H9 (cell line): ENCODE measurements around the gene FAM237B. TPM values are rescaled to one million over a fixed set of nuclear protein-coding genes. Genes with fewer than 3 reads are reported as not detected.

Experiments
- DNase-seq: peaks from one replicate; pipeline ENCODE4 v3.0.0-alpha.2; 2017
- H2AFZ ChIP-seq: one replicate; pipeline ENCODE4 v1.6.1; 2013; ENCODE audit warnings: mild to moderate bottlenecking, low read length, control low read depth, moderate library complexity
- H2AK5ac ChIP-seq: 2 replicates; pipeline ENCODE4 v1.6.1; 2013; ENCODE audit warnings: low read length, control low read depth, mixed read lengths; ENCODE audit not compliant: insufficient read length
- H2BK120ac ChIP-seq: one replicate; pipeline ENCODE4 v1.6.1; 2013; ENCODE audit warnings: low read depth, mild to moderate bottlenecking, low read length, control low read depth, inconsistent platforms; ENCODE audit not compliant: poor library complexity, severe bottlenecking
- H2BK12ac ChIP-seq: 2 replicates; pipeline ENCODE4 v1.6.1; 2013; ENCODE audit warnings: low read length, control low read depth, mixed read lengths, low read depth; ENCODE audit not compliant: insufficient read length
- H2BK15ac ChIP-seq: 2 replicates; pipeline ENCODE4 v1.6.1; 2013; ENCODE audit warnings: low read depth, low read length, control low read depth
- H2BK20ac ChIP-seq: one replicate; pipeline ENCODE4 v1.6.1; 2013; ENCODE audit warnings: low read depth, mild to moderate bottlenecking, low read length, control low read depth, inconsistent platforms; ENCODE audit not compliant: poor library complexity, severe bottlenecking
- H2BK5ac ChIP-seq: 2 replicates; pipeline ENCODE4 v1.6.1; 2013; ENCODE audit warnings: low read length, control low read depth, mixed read lengths; ENCODE audit not compliant: insufficient read length
- H3K14ac ChIP-seq: 2 replicates; pipeline ENCODE4 v1.6.1; 2013; ENCODE audit warnings: low read length, control low read depth; ENCODE audit not compliant: insufficient read depth
- H3K18ac ChIP-seq: 2 replicates; pipeline ENCODE4 v1.6.1; 2013; ENCODE audit warnings: low read depth, mild to moderate bottlenecking, mixed read lengths, low read length, control low read depth; ENCODE audit not compliant: insufficient read length
- H3K23ac ChIP-seq: 2 replicates; pipeline ENCODE4 v1.6.1; 2013; ENCODE audit warnings: low read length, control low read depth, mixed read lengths, low read depth; ENCODE audit not compliant: insufficient read length
- H3K23me2 ChIP-seq: 2 replicates; pipeline ENCODE4 v1.6.1; 2013; ENCODE audit warnings: low read depth, mild to moderate bottlenecking, mixed read lengths, low read length, control low read depth; ENCODE audit not compliant: insufficient read length, poor library complexity, severe bottlenecking
- H3K27ac ChIP-seq: 2 replicates; pipeline ENCODE4 v1.5.1; 2013; ENCODE audit warnings: low read length, control low read depth, mixed read lengths, low read depth; ENCODE audit not compliant: insufficient read length
- H3K27me3 ChIP-seq: 2 replicates; pipeline ENCODE4 v1.6.1; 2013; ENCODE audit warnings: low read length, control low read depth, inconsistent platforms; ENCODE audit not compliant: insufficient read depth
- H3K4ac ChIP-seq: 2 replicates; pipeline ENCODE4 v1.6.1; 2013; ENCODE audit warnings: low read depth, mild to moderate bottlenecking, control low read depth, inconsistent platforms, low read length, moderate library complexity
- H3K4me1 ChIP-seq: 2 replicates; pipeline ENCODE4 v1.6.1; 2013; ENCODE audit warnings: low read length, control low read depth, inconsistent platforms; ENCODE audit not compliant: insufficient read depth
- H3K4me2 ChIP-seq: 2 replicates; pipeline ENCODE4 v1.6.1; 2013; ENCODE audit warnings: low read length, control low read depth, mixed read lengths; ENCODE audit not compliant: insufficient read length, insufficient read depth
- H3K56ac ChIP-seq: 2 replicates; pipeline ENCODE4 v1.6.1; 2013; ENCODE audit warnings: low read depth, mild to moderate bottlenecking, mixed read lengths, low read length, control low read depth; ENCODE audit not compliant: insufficient read length
- H3K79me1 ChIP-seq: 2 replicates; pipeline ENCODE4 v1.6.1; 2013; ENCODE audit warnings: low read depth, mild to moderate bottlenecking, moderate library complexity, low read length, control low read depth, inconsistent platforms; ENCODE audit not compliant: insufficient read depth, poor library complexity, severe bottlenecking
- H3K79me2 ChIP-seq: 2 replicates; pipeline ENCODE4 v1.6.1; 2013; ENCODE audit warnings: low read length, control low read depth, inconsistent platforms; ENCODE audit not compliant: insufficient read depth
- H3K9ac ChIP-seq: 2 replicates; pipeline ENCODE4 v1.6.1; 2013; ENCODE audit warnings: low read length, control low read depth, mixed read lengths; ENCODE audit not compliant: insufficient read length; ENCODE audit errors: extremely low read depth
- H3K9me3 ChIP-seq: one replicate; pipeline ENCODE4 v1.6.1; 2013; ENCODE audit warnings: low read depth, low read length, inconsistent platforms; ENCODE audit not compliant: control insufficient read depth
- H3T11ph ChIP-seq: one replicate; pipeline ENCODE4 v1.6.1; 2013; ENCODE audit warnings: mild to moderate bottlenecking, low read length, control low read depth, inconsistent platforms
- H4K20me1 ChIP-seq: one replicate; pipeline ENCODE4 v1.6.1; 2013; ENCODE audit not compliant: control insufficient read depth, insufficient read length, insufficient read depth
- H4K5ac ChIP-seq: 2 replicates; pipeline ENCODE4 v1.6.1; 2013; ENCODE audit warnings: low read depth, mild to moderate bottlenecking, mixed read lengths, low read length, control low read depth; ENCODE audit not compliant: insufficient read length
- H4K8ac ChIP-seq: replicated peaks from 2 replicates; pipeline ENCODE4 v1.6.1; 2013; ENCODE audit warnings: low read length, control low read depth, mixed read lengths, low read depth; ENCODE audit not compliant: insufficient read length
- H4K91ac ChIP-seq: 2 replicates; pipeline ENCODE4 v1.6.1; 2013; ENCODE audit warnings: low read depth, mild to moderate bottlenecking, moderate library complexity, mixed read lengths, low read length, control low read depth; ENCODE audit not compliant: insufficient read length
- H3K27ac Mint-ChIP-seq, 3 experiments: 2 replicates in 2 of 3; 3 replicates in 1 of 3; pipeline ENCODE4 v1.8.0; 2020 to 2021; ENCODE audit warnings: mixed read lengths in 3 of 3, mild to moderate bottlenecking in 1 of 3, moderate library complexity in 1 of 3
- H3K27me3 Mint-ChIP-seq: 2 replicates; pipeline ENCODE4 v1.8.0; 2021; ENCODE audit warnings: low read depth, mild to moderate bottlenecking, moderate library complexity, mixed read lengths
- H3K36me3 Mint-ChIP-seq, 3 experiments: 2 replicates in 2 of 3; 3 replicates in 1 of 3; pipeline ENCODE4 v1.8.0; 2020 to 2021; ENCODE audit warnings: low read depth in 3 of 3, mixed read lengths in 3 of 3; ENCODE audit not compliant: insufficient read depth in 1 of 3
- H3K4me1 Mint-ChIP-seq, 2 experiments: 2 replicates each; pipeline ENCODE4 v1.8.0; 2020; ENCODE audit warnings: mixed read lengths in 2 of 2
- H3K4me3 Mint-ChIP-seq, 2 experiments: 2 replicates in 1 of 2; 3 replicates in 1 of 2; pipeline ENCODE4 v1.8.0; 2020 to 2021; ENCODE audit warnings: mild to moderate bottlenecking in 2 of 2, mixed read lengths in 2 of 2, moderate library complexity in 1 of 2
- H3K9me3 Mint-ChIP-seq, 2 experiments: 2 replicates in 1 of 2; 3 replicates in 1 of 2; pipeline ENCODE4 v1.8.0; 2020; ENCODE audit warnings: mild to moderate bottlenecking in 2 of 2, mixed read lengths in 2 of 2, moderate library complexity in 1 of 2
- WGBS: extraction: QIAGEN DNeasy Blood & Tissue Kit; methylation state at CpG from one replicate; pipeline ENCODE4 v1.1.7; 2013; ENCODE audit warnings: missing lambda C conversion rate, low lambda C conversion rate, mixed read lengths; ENCODE audit not compliant: insufficient read length; ENCODE audit errors: extremely low coverage; 5-methylcytosine and 5-hydroxymethylcytosine counted together
- total RNA-seq: library from RNA; stranded (reverse); gene quantifications from 2 replicates; pipeline ENCODE4 v1.2.1, GENCODE V29; 2021
- TF ChIP-seq, protein P1 (sequence below): fragments of 200-600 bp; sonication (generic); conservative IDR thresholded peaks from 3 replicates; pipeline ENCODE4 v1.8.0; 2021; ENCODE audit warnings: antibody characterized with exemption, mild to moderate bottlenecking

Gene FAM237B
- total RNA-seq, 1 experiment from 2014 or later, result not detected

DNA sequence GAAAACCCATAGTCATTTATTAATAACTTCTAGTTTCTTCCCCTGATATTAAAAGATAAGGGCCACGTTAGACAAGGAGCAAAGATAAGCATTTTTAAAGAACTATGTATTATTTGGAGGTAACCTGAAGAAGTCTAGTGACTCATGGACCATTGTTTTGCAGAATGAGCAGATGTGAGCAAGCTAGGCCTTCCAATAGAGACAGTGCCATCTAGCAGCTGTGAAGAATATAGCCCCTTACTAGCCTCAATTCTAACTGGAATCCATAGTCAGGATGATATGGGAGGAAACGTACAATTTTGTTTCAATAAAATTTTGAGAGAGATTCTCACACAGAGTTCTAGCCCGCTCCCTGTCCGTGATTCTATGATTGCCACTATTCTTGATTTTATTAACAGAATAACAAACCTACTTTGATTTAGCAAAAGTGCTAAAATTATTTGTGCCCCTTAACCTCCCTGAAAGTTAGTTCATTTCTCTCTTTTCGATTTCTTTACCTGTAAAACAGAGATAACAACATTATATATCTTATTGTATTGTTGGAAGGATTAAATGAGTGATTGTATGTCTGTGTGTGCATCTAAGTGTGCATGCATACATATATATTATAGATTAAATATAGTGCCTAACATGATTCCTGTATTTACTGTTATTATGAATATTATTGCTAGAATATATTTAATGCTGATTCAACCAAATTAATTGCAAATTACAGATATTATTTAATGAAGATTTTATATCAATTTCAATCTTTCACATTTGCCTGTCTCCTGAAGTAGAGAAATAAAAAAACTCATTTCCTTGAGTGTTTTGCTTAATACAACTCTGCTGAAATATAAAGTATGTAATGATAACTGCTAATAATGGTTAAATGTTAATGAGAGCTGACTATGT, 22.7 kb downstream of the FAM237B start:
- Histone ChIP-seq H4K5ac (no peak overlapping the region), H3K18ac (no peak overlapping the region), H3K56ac (no peak overlapping the region), H2AFZ (no peak overlapping the region), H2BK20ac (no peak overlapping the region), H4K91ac (no peak overlapping the region), H2BK120ac (no peak overlapping the region), H3K79me1 (no peaks in the 10 kb centered on the region), H3K23me2 (no peaks in the 10 kb centered on the region), H4K8ac (no peak overlapping the region), H3K4me2 (no peak overlapping the region), H2AK5ac (no peak overlapping the region), H3K9me3 (peaks cover 5% of the 10 kb centered on the region), H4K20me1 (no peaks in the 10 kb centered on the region), H3K23ac (no peak overlapping the region), H3K4ac (no peak overlapping the region), H3K27me3 (no peaks in the 10 kb centered on the region), H3K4me1 (no peaks in the 10 kb centered on the region), H2BK5ac (no peak overlapping the region), H3T11ph (no peak overlapping the region), H3K27ac (no peak overlapping the region), H3K79me2 (no peaks in the 10 kb centered on the region), H3K9ac (no peak overlapping the region), H2BK12ac (no peak overlapping the region), H3K14ac (no peak overlapping the region), H2BK15ac (no peak overlapping the region)
- no peak overlapping the region for H3K4me3 Mint-ChIP-seq
- peaks cover 7% of the 10 kb centered on the region in 2 experiments for H3K4me1 Mint-ChIP-seq
- H3K27me3 Mint-ChIP-seq, result no peaks in the 10 kb centered on the region
- DNase-seq, result no peak
- TF ChIP-seq, protein P1, sequence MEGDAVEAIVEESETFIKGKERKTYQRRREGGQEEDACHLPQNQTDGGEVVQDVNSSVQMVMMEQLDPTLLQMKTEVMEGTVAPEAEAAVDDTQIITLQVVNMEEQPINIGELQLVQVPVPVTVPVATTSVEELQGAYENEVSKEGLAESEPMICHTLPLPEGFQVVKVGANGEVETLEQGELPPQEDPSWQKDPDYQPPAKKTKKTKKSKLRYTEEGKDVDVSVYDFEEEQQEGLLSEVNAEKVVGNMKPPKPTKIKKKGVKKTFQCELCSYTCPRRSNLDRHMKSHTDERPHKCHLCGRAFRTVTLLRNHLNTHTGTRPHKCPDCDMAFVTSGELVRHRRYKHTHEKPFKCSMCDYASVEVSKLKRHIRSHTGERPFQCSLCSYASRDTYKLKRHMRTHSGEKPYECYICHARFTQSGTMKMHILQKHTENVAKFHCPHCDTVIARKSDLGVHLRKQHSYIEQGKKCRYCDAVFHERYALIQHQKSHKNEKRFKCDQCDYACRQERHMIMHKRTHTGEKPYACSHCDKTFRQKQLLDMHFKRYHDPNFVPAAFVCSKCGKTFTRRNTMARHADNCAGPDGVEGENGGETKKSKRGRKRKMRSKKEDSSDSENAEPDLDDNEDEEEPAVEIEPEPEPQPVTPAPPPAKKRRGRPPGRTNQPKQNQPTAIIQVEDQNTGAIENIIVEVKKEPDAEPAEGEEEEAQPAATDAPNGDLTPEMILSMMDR, result peak; percentile 76
- no peak overlapping the region for H3K27ac Mint-ChIP-seq
- WGBS, result no CpG with 5 or more reads among the region's 5 CpGs
- H3K9me3 Mint-ChIP-seq, result peaks cover 5 to 6% of the 10 kb centered on the region in 2 experiments
- H3K36me3 Mint-ChIP-seq, result peaks cover 5 to 6% (median 5%) of the 10 kb centered on the region in 3 experiments
